ENCODE data around the gene C16orf92. TPM values are rescaled to one million over a fixed set of nuclear protein-coding genes. Genes with fewer than 3 reads are reported as not detected.
A peak's percentile ranks its signal among the peaks of the same experiment; 100 is the strongest.
"Not testable (repeated sequence)": the region's sequence is repeated elsewhere in the genome, so short reads cannot be mapped to it uniquely, and the experiment has no call there.

Gene C16orf92
- total and polyA plus RNA-seq, 7 experiments from 2014 or later: not detected

DNA sequence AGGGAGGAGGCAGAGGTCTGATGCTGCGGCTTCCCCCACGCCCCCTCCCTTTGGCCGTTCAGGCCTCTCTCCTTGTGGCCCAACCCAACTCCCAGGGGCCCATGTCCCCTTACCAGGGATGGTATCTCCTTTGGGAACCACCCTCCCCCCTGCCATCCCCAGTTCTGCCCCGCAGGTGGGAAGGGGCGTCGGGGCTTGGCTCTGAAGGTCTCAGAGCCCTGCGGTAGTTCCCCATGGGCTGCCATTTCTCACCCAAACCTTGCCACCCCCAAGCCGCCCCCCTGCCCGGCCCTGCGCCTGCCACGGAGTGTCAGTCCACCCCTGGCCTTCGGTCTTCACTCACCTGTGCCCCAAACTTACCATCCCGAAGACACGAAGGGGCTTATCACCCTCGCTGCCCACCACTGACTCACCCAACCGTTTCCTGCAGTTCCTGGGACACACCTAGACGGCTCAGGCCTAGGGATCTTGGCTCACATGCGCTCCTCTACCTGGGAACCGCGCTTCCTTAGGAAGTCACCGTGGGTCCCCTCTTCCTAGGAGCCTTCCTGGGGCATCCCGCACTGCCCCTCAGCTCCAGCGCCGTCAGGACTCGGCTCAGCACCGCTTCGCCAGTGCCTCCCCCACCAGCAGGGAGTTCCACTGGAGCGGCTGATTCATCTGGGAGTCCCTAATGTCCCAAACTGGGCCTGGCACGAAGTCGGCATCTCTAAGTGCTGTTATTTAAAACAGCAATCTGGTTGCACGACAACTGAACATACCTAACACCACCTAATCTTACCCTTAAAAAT, 11.1 kb upstream of the C16orf92 start:
- H3K4me3 ChIP-seq (ENCODE audit: low read length): peak overlapping the region; percentile 30
- ChIA-PET CTCF (interaction anchor here (0.7 kb wide), 1 partner anchor 185 kb away, joined by 4 read pairs; no protein-coding TSS in a partner anchor), POLR2A (no interaction called here)
- H3K9me3 ChIP-seq (ENCODE audit: control insufficient read depth in 2 of 3, low read length in 3 of 3): no peaks in the 10 kb centered on the region
- DNase-seq (no peak), ATAC-seq (no peak)
- Mint-ChIP-seq H3K9me3 (no peaks in the 10 kb centered on the region), H3K27ac (peak overlapping the region in 3 of 9 donors; percentile 9 to 84 (median 16)), H3K27me3 (peaks cover 0 to 45% (median 6%) of the 10 kb centered on the region in 5 donors), H3K4me1 (peaks cover 4 to 11% (median 5%) of the 10 kb centered on the region in 7 donors), H3K36me3 (no peaks in the 10 kb centered on the region), H3K4me3 (peak overlapping the region; percentile 74 to 90 (median 80))
- H3K27ac ChIP-seq (ENCODE audit: low read depth, low read length): no peak overlapping the region
- H3K4me1 ChIP-seq (ENCODE audit: control insufficient read depth in 2 of 2, insufficient read depth in 2 of 2, low read length in 2 of 2): peaks cover 8 to 10% of the 10 kb centered on the region in 2 donors
- H3K27me3 ChIP-seq (ENCODE audit: control insufficient read depth in 2 of 2, insufficient read depth in 2 of 2, low read length in 2 of 2): peaks cover 0 to 8% of the 10 kb centered on the region in 2 donors
- H3K36me3 ChIP-seq (ENCODE audit: control insufficient read depth in 2 of 3, insufficient read depth in 3 of 3, low read length in 3 of 3): no peaks in the 10 kb centered on the region
- intact Hi-C loops (cut with micrococcal nuclease): no loop called here

- peaks cover 0 to 48% (median 6%) of the 10 kb centered on the region in 5 donors for H3K27me3 Mint-ChIP-seq
- H3K36me3 Mint-ChIP-seq; H3K4me3 ChIP-seq (ENCODE audit: low read length); intact Hi-C loops (cut with micrococcal nuclease); ATAC-seq; H3K27me3 ChIP-seq (ENCODE audit: control insufficient read depth in 2 of 2, insufficient read depth in 2 of 2, low read length in 2 of 2); H3K27ac ChIP-seq (ENCODE audit: low read depth, low read length); H3K9me3 Mint-ChIP-seq; H3K4me1 ChIP-seq (ENCODE audit: control insufficient read depth in 2 of 2, insufficient read depth in 2 of 2, low read length in 2 of 2); DNase-seq; H3K36me3 ChIP-seq (ENCODE audit: control insufficient read depth in 2 of 3, insufficient read depth in 3 of 3, low read length in 3 of 3); H3K9me3 ChIP-seq (ENCODE audit: control insufficient read depth in 2 of 3, low read length in 3 of 3); H3K27ac Mint-ChIP-seq; POLR2A ChIA-PET: not testable (repeated sequence)
- H3K4me1 Mint-ChIP-seq: peaks cover 4 to 11% (median 5%) of the 10 kb centered on the region in 7 donors
- H3K4me3 Mint-ChIP-seq: peak overlapping the region in 5 of 10 donors; percentile 32 to 87 (median 74)
- CTCF ChIA-PET: interaction anchor here (0.6 to 0.7 kb wide), 3 partner anchors 31 to 390 kb away, joined by 3 to 4 read pairs (median 4); no protein-coding TSS in a partner anchor
Observed at GRCh38 chr16:30012598-30012997, 10.4 kb upstream of the C16orf92 start.

- H3K9me3 Mint-ChIP-seq; H3K36me3 ChIP-seq (ENCODE audit: control insufficient read depth in 2 of 3, insufficient read depth in 3 of 3, low read length in 3 of 3); ATAC-seq; CTCF ChIA-PET; DNase-seq; H3K4me3 Mint-ChIP-seq; intact Hi-C loops (cut with micrococcal nuclease); H3K27me3 ChIP-seq (ENCODE audit: control insufficient read depth in 2 of 2, insufficient read depth in 2 of 2, low read length in 2 of 2); H3K4me3 ChIP-seq (ENCODE audit: low read length); H3K27ac ChIP-seq (ENCODE audit: low read depth, low read length); H3K9me3 ChIP-seq (ENCODE audit: control insufficient read depth in 2 of 3, low read length in 3 of 3); H3K36me3 Mint-ChIP-seq; H3K4me1 ChIP-seq (ENCODE audit: control insufficient read depth in 2 of 2, insufficient read depth in 2 of 2, low read length in 2 of 2): not testable (repeated sequence)
- POLR2A ChIA-PET: interaction anchor here (0.7 to 1.1 kb wide), 3 partner anchors 27 to 353 kb away, joined by 3 read pairs; no protein-coding TSS in a partner anchor
- H3K4me1 Mint-ChIP-seq: peaks cover 4 to 11% (median 6%) of the 10 kb centered on the region in 7 donors
- H3K27me3 Mint-ChIP-seq: peaks cover 0 to 42% (median 6%) of the 10 kb centered on the region in 5 donors
- H3K27ac Mint-ChIP-seq: peak overlapping the region in 1 of 9 donors; percentile 56
Observed at GRCh38 chr16:30015450-30015849, 7.5 kb upstream of the C16orf92 start.

GRCh38 chr16:30016555-30017276, 6.3 kb upstream of the C16orf92 start:
- no peaks in the 10 kb centered on the region for H3K9me3 ChIP-seq (ENCODE audit: control insufficient read depth in 2 of 3, low read length in 3 of 3)
- Mint-ChIP-seq H3K27me3 (peaks cover 0 to 43% (median 5%) of the 10 kb centered on the region in 5 donors), H3K36me3 (no peaks in the 10 kb centered on the region), H3K4me1 (peaks cover 9 to 19% (median 14%) of the 10 kb centered on the region in 7 donors), H3K9me3 (peaks cover 0 to 3% (median 0%) of the 10 kb centered on the region in 11 donors), H3K4me3 (no peak overlapping the region), H3K27ac (no peak overlapping the region)
- intact Hi-C loops (cut with micrococcal nuclease): no loop called here
- H3K4me3 ChIP-seq (ENCODE audit: low read length): no peak overlapping the region
- H3K27ac ChIP-seq (ENCODE audit: low read depth, low read length): no peak overlapping the region
- ATAC-seq (no peak), DNase-seq (no peak)
- CTCF ChIA-PET: interaction anchor here (1.6 kb wide), 1 partner anchor 316 kb away, joined by 5 read pairs; no protein-coding TSS in a partner anchor
- peaks cover 0 to 4% of the 10 kb centered on the region in 2 donors for H3K27me3 ChIP-seq (ENCODE audit: control insufficient read depth in 2 of 2, insufficient read depth in 2 of 2, low read length in 2 of 2)
- H3K4me1 ChIP-seq (ENCODE audit: control insufficient read depth in 2 of 2, insufficient read depth in 2 of 2, low read length in 2 of 2): peaks cover 7 to 8% of the 10 kb centered on the region in 2 donors
- POLR2A ChIA-PET: interaction anchor here (1.1 kb wide), 1 partner anchor 354 kb away, joined by 3 read pairs; no protein-coding TSS in a partner anchor
- no peaks in the 10 kb centered on the region for H3K36me3 ChIP-seq (ENCODE audit: control insufficient read depth in 2 of 3, insufficient read depth in 3 of 3, low read length in 3 of 3)

GRCh38 chr16:30017277-30017656, 5.7 kb upstream of the C16orf92 start:
- H3K9me3 ChIP-seq (ENCODE audit: control insufficient read depth in 2 of 3, low read length in 3 of 3): no peaks in the 10 kb centered on the region

GRCh38 chr16:30017937-30018336, 5.1 kb upstream of the C16orf92 start:
- H3K9me3 Mint-ChIP-seq; H3K9me3 ChIP-seq (ENCODE audit: control insufficient read depth in 2 of 3, low read length in 3 of 3); H3K36me3 Mint-ChIP-seq; H3K27ac ChIP-seq (ENCODE audit: low read depth, low read length); ATAC-seq; intact Hi-C loops (cut with micrococcal nuclease); H3K27ac Mint-ChIP-seq; DNase-seq; H3K36me3 ChIP-seq (ENCODE audit: control insufficient read depth in 2 of 3, insufficient read depth in 3 of 3, low read length in 3 of 3); H3K4me3 ChIP-seq (ENCODE audit: low read length); H3K27me3 ChIP-seq (ENCODE audit: control insufficient read depth in 2 of 2, insufficient read depth in 2 of 2, low read length in 2 of 2); H3K4me3 Mint-ChIP-seq; H3K4me1 ChIP-seq (ENCODE audit: control insufficient read depth in 2 of 2, insufficient read depth in 2 of 2, low read length in 2 of 2): not testable (repeated sequence)
- ChIA-PET POLR2A (interaction anchor here (0.8 kb wide), 1 partner anchor 371 kb away, joined by 3 read pairs; no protein-coding TSS in a partner anchor), CTCF (interaction anchor here (0.6 to 1.6 kb wide), 3 partner anchors 15 to 333 kb away, joined by 3 to 5 read pairs (median 3); no protein-coding TSS in a partner anchor)
- Mint-ChIP-seq H3K27me3 (peaks cover 0 to 31% (median 0%) of the 10 kb centered on the region in 5 donors), H3K4me1 (peaks cover 5 to 17% (median 10%) of the 10 kb centered on the region in 7 donors)

More at GRCh38 chr16:30017277-30017656, 5.7 kb upstream of the C16orf92 start:
- intact Hi-C loops (cut with micrococcal nuclease): no loop called here
- Histone ChIP-seq H3K27ac (ENCODE audit: low read depth, low read length) (no peak overlapping the region), H3K4me1 (ENCODE audit: control insufficient read depth in 2 of 2, insufficient read depth in 2 of 2, low read length in 2 of 2) (peaks cover 8% of the 10 kb centered on the region in 2 donors), H3K36me3 (ENCODE audit: control insufficient read depth in 2 of 3, insufficient read depth in 3 of 3, low read length in 3 of 3) (no peaks in the 10 kb centered on the region), H3K27me3 (ENCODE audit: control insufficient read depth in 2 of 2, insufficient read depth in 2 of 2, low read length in 2 of 2) (peaks cover 0 to under 1% of the 10 kb centered on the region in 2 donors), H3K4me3 (ENCODE audit: low read length) (no peak overlapping the region)
- Mint-ChIP-seq H3K36me3 (no peaks in the 10 kb centered on the region), H3K27ac (no peak overlapping the region), H3K4me3 (no peak overlapping the region), H3K27me3 (peaks cover 0 to 37% (median 0%) of the 10 kb centered on the region in 5 donors), H3K4me1 (peaks cover 5 to 17% (median 10%) of the 10 kb centered on the region in 7 donors), H3K9me3 (peaks cover 0 to 3% (median 0%) of the 10 kb centered on the region in 11 donors)
- POLR2A ChIA-PET: no interaction called here
- CTCF ChIA-PET: interaction anchor here (0.6 to 1.6 kb wide), 2 partner anchors 15 to 317 kb away, joined by 3 to 5 read pairs; no protein-coding TSS in a partner anchor
- no peak for DNase-seq
- no peak for ATAC-seq

All from naive thymus-derived CD4-positive, alpha-beta T cell (primary cell).